GM13977 (cell line): ENCODE data around the gene PRRT4.

Experiments used
- DNase-seq: peaks from one replicate; pipeline ENCODE4 v3.0.0; 2012; ENCODE audit warnings: low spot score
- in situ Hi-C: fragments of 300-500 bp; cut with MboI; formaldehyde crosslinking; loops from one replicate; pipeline ENCODE4 v1.12.0; 2022; ENCODE audit warnings: low sequenced_read_pairs, low pct_unique_long_range_greater_than_20kb, mixed read lengths, inconsistent platforms; ENCODE audit not compliant: unreplicated experiment
- TF ChIP-seq, protein P1 (sequence below): IDR thresholded peaks from 2 replicates; pipeline ENCODE4 v1.5.1; 2012; ENCODE audit warnings: mild to moderate bottlenecking, control low read depth; ENCODE audit not compliant: insufficient read depth; ENCODE audit errors: extremely low read depth, missing control alignments

The PRRT4 gene

DNA sequence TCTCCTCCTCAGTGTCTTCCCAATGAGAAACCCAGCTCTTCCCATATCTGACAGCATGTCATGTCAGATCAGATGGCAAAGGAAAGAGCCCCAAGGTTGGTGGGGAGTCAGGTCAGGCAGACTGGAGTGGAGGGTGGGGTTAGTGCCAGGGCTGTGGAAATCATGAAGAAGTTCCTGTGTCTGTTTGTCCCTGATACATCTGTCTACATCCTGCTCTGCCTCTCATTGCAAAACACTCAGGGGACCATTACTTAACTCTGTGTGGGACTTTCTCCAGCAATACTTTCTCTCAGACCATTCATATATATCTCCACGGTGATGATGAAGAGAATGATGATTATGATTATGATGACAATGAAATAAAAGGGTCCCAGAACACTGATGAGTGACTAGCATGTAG, 3.3 kb downstream of the PRRT4 start:
- peak; percentile 15 for DNase-seq
- in situ Hi-C loops: no loop called here
- TF ChIP-seq, protein P1, sequence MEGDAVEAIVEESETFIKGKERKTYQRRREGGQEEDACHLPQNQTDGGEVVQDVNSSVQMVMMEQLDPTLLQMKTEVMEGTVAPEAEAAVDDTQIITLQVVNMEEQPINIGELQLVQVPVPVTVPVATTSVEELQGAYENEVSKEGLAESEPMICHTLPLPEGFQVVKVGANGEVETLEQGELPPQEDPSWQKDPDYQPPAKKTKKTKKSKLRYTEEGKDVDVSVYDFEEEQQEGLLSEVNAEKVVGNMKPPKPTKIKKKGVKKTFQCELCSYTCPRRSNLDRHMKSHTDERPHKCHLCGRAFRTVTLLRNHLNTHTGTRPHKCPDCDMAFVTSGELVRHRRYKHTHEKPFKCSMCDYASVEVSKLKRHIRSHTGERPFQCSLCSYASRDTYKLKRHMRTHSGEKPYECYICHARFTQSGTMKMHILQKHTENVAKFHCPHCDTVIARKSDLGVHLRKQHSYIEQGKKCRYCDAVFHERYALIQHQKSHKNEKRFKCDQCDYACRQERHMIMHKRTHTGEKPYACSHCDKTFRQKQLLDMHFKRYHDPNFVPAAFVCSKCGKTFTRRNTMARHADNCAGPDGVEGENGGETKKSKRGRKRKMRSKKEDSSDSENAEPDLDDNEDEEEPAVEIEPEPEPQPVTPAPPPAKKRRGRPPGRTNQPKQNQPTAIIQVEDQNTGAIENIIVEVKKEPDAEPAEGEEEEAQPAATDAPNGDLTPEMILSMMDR: no peak

DNA sequence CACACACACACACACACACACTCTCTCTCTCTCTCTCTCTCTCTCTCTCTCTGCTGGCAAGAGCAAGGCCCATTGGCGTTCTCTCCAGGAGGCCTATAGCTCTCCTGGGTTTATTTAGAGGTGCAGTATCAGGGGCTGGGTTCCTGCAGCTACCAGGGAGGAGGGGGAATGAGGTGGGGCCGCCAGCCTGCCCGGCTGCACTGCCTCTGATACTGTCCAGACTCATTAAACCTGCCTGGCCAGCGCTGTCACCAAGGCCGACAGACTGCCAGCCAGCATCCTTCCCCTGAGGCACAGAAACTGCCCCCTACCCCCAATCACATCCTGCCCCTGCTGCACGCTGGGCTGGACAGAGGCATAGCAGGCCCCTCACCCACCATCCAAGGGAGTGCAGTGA, 4.3 kb downstream of the PRRT4 start:
- DNase-seq: no peak
- in situ Hi-C loops: no loop called here
- TF ChIP-seq, protein P1: no peak

DNA sequence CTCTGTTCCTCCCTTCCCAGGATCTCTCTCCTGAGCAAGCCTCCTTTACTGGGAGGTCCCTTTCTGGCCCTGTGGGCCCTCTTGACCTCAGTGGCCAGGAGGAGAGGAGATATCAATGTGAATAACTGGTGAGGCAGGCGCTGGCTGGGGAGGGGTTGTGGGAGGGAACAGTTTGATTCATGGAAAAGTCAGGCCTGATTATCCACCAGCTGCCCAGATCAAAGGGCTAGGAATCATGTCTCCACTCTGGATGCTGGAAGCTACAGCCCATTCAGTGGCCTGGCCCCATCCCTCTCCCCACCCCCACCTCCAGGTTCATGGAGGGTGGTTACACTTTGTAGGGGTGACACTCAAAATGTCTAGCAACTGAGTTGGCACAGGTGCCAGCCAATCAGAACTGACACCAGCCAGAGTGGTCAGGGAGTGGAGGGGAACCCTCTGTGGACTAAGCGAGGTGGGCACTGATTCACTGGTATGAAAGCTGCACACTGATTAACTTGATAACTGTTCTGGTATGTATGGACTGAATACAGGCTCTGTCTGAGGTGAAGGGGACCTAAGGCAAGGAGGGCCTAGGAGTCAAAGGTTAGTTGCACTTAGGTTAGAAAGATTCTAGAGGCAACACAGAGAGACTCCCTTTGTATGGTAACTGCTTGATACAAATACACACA, 4.8 kb downstream of the PRRT4 start:
- TF ChIP-seq, protein P1: no peak
- DNase-seq: no peak
- in situ Hi-C loops: no loop called here

DNA sequence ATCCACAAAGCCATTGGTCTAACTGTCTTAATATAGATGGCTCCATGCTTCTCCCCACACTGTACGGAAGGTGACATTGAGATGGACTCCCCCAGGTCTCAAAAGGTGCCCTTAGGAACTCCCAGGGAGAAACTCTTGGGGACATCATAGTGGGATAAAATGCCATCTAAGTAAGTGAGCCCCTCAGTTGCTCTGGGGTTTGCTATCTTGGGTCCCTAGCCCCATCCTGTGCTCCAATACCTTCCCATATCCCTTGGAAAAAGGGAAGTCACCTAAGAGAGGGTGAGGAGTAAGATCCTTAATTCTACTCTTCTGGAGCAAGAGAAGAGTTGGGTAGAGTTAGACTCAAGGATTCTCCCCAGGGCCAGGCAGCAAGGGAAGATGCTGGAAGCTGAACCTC, 7.9 kb downstream of the PRRT4 start:
- TF ChIP-seq, protein P1: no peak
- DNase-seq: no peak
- in situ Hi-C loops: no loop called here

DNA sequence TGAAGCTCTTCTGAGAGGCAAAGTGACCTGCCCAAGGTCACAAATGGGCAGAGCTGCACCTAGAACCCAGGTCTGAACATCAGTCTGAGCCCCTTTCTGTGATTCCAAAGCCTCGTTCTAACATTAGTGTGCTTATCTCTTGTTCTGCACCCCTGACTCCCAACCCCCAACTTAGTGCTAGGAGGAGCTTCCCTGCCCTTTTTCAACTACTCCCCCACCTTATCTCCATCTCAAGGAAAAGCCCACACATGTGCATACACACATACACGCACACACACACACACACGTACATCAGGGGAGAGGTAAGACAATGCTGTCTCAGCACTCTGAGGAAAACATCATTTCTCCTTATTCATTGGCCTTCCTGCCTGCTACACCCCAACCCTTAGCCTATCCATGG, 8.3 kb downstream of the PRRT4 start:
- in situ Hi-C loops: no loop called here

DNA sequence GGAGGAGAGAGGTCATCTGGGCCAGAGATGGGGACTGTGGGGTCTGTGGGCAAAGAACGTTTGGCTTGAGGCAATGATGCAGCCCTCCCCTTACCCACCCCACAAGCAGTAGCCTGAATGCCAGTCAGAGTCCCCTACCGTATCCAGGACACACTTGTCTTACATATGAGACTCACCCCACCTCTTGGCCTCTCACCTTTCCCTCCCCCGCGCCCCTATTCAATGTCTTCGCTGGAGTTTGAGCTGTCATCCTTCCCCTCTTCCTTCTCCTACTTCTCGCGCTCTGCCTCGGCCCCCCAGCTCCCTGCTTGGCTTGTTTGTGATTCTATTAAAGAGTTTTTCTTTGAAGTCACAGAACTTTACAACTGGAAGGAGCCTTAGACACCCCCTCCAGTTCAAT, 8.9 kb downstream of the PRRT4 start:
- DNase-seq: no peak
- in situ Hi-C loops: no loop called here
- TF ChIP-seq, protein P1: no peak

More for the DNA sequence above, 8.3 kb downstream of the PRRT4 start:
- TF ChIP-seq, protein P1: no peak
- DNase-seq: no peak
